ENCODE results near the gene PSAPL1. TPM values are rescaled to one million over a fixed set of nuclear protein-coding genes. Genes with fewer than 3 reads are reported as not detected.

The PSAPL1 gene
- total RNA-seq, 3 donors from 2014 or later, result 0.15 TPM; not detected in 2

DNA sequence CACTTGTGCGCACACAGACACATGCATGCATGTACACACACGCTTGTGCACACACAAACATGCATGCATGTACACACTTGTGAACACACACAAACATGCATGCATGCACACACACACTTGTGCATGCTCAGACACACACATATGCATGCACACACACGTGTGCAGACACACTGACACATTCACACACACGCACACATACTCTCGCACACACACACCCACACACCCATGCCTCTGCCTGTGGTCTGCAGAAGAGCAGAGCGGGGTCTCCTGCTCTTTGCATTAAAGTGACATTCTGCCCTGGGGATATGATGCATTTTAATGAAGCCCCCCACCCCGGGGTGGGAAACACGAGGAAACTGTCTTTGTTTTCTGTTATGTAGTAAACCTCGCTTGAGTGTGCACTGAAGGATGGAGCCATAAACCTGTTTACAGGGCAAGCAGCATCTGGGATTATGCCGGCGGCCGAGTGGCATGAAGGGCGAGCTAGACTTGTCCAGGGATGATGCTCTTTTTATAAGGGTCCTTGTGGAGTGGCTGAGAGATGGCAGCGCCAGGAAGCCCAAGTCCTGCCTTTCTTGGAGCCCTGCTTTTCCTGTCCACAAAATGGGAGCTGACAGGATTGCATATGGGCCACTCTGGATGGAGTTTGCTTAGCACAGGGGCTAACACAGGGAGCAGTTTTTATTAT lies 17.8 kb downstream of the PSAPL1 start:
- no peak overlapping the region for H3K27ac ChIP-seq
- peak in 1 of 2 donors; percentile 34 for DNase-seq (ENCODE audit: low spot score in 2 of 2)
- no peak for TF ChIP-seq POLR2AphosphoS5 (IDR thresholded peaks at IDR 0.05)
- TF ChIP-seq POLR2A (IDR thresholded peaks at IDR 0.05), result no peak
- TF ChIP-seq, protein P1, sequence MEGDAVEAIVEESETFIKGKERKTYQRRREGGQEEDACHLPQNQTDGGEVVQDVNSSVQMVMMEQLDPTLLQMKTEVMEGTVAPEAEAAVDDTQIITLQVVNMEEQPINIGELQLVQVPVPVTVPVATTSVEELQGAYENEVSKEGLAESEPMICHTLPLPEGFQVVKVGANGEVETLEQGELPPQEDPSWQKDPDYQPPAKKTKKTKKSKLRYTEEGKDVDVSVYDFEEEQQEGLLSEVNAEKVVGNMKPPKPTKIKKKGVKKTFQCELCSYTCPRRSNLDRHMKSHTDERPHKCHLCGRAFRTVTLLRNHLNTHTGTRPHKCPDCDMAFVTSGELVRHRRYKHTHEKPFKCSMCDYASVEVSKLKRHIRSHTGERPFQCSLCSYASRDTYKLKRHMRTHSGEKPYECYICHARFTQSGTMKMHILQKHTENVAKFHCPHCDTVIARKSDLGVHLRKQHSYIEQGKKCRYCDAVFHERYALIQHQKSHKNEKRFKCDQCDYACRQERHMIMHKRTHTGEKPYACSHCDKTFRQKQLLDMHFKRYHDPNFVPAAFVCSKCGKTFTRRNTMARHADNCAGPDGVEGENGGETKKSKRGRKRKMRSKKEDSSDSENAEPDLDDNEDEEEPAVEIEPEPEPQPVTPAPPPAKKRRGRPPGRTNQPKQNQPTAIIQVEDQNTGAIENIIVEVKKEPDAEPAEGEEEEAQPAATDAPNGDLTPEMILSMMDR (IDR thresholded peaks at IDR 0.05), result no peak

DNA sequence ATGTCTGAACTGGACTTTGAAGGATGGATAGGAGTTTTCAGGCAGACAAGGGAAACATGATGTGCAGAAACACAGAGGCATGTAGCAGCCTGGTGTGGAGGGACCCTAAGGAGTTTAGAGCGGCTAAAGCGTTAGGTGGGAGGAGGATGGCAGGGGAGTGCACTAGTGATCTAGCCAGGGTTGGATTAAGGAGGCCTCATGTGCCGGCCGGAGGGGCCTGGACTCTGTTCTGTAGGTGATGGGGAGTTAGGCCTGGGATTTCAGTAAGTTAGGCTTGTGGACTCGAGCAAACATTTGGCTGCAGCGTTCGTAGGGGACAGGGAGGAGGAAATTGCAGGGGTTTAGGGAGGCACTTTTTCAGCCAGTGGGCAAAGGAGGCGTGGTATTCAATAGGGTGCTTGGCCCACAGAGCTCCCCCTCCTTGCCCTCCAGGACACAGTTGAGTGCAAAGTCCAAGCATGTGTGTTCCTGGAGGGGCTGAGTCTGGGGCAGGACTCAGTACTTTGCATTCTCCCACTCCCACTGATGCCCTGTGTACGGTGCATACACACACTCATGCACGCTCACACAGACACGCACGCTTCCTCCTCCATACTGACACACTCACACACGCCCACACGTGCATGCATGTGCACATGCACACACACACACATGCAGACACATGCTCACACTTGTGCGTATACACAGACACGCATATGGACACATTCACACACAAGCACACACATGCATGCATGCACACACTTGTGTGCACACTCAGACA lies 18.6 kb downstream of the PSAPL1 start:
- DNase-seq (ENCODE audit: low spot score in 2 of 2), result peak in 1 of 2 donors; percentile 27
- intact Hi-C loops (cut with DNase I; ENCODE audit: low total_unique reads), result no loop called here
- H3K27ac ChIP-seq, result no peak overlapping the region
- no peaks in the 10 kb centered on the region for H3K4me1 ChIP-seq
- TF ChIP-seq POLR2A (IDR thresholded peaks at IDR 0.05) (no peak), POLR2AphosphoS5 (IDR thresholded peaks at IDR 0.05) (no peak)
- TF ChIP-seq, protein P1 (IDR thresholded peaks at IDR 0.05), result no peak
- H3K27me3 ChIP-seq, result peaks cover 0 to 16% of the 10 kb centered on the region in 2 donors
- H3K9me3 ChIP-seq, result peaks cover 0 to 4% of the 10 kb centered on the region in 2 donors
- H3K36me3 ChIP-seq, result no peaks in the 10 kb centered on the region
- no peak overlapping the region for H3K4me3 ChIP-seq

More for the DNA sequence above, 17.8 kb downstream of the PSAPL1 start:
- Histone ChIP-seq H3K4me3 (no peak overlapping the region), H3K9me3 (peaks cover 0 to 4% of the 10 kb centered on the region in 2 donors), H3K4me1 (no peaks in the 10 kb centered on the region), H3K36me3 (no peaks in the 10 kb centered on the region), H3K27me3 (peaks cover 0 to 16% of the 10 kb centered on the region in 2 donors)
- intact Hi-C loops (cut with DNase I; ENCODE audit: low total_unique reads), result no loop called here

DNA sequence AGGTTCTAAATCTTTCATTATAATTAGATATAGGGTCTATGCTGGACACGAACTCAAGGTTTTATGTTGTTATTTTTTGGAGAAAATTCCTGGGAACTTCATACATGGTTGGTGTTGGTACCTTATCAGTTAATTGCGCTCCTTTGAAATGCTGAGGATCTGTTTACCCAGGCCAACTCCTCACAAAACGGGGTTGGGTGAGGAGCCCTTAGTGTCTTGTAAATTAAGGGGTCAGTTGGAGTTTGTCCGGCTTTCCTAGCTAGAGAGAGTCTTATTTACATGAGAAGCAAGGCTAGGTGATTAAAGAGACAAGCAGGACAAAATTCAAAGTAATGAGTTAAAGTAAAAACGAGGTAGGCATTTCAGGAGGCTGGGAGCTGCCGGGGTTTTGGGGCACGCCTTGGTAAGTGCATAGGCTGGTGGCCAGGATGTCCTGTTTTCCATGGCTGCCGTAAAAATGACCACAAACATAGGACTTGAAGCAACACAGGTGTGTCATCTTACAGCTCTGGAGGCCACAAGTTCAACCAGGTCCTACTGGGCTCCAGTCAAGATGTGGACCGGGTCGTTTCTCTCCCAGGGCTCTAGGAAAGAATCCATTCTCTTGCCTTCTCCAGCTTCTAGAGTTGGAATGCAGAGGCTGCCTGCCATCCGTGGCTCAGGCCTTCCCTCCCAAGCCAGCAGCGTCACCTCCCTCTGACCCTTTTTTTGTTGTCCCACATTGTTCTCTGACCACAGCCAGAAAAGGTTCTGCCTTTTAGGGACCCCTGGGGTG lies 19.8 kb downstream of the PSAPL1 start:
- Histone ChIP-seq H3K36me3 (no peaks in the 10 kb centered on the region), H3K4me1 (no peaks in the 10 kb centered on the region), H3K4me3 (no peak overlapping the region), H3K27me3 (peaks cover 0 to 16% of the 10 kb centered on the region in 2 donors), H3K27ac (no peak overlapping the region), H3K9me3 (peaks cover 0 to 4% of the 10 kb centered on the region in 2 donors)
- DNase-seq (ENCODE audit: low spot score in 2 of 2), result peak in 1 of 2 donors; percentile 33
- TF ChIP-seq POLR2A (IDR thresholded peaks at IDR 0.05) (no peak), POLR2AphosphoS5 (IDR thresholded peaks at IDR 0.05) (no peak)
- TF ChIP-seq, protein P1 (IDR thresholded peaks at IDR 0.05), result no peak
- intact Hi-C loops (cut with DNase I; ENCODE audit: low total_unique reads), result no loop called here

DNA sequence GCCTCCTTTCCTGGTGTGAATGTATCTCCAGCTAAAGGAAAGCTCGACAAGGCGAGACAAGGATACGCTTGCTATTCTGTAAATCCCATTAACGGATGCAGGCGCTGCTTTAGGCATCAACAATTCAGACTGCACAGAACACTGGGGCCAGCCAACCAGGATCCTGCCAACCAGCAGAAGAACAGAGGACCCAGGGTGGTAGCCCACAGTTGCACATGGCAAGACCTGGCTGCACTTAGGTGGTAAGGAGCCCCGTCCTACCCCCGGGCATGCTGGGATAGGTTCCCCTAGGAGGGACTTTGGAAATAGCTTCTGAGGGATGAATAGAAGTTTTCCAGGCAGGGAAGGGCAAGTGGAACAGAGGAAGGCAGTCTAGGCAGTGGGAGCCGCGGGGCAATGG lies 20.7 kb downstream of the PSAPL1 start:
- no peak for TF ChIP-seq POLR2AphosphoS5 (IDR thresholded peaks at IDR 0.05)
- TF ChIP-seq, protein P1 (IDR thresholded peaks at IDR 0.05), result no peak
- TF ChIP-seq POLR2A (IDR thresholded peaks at IDR 0.05), result no peak
- Histone ChIP-seq H3K36me3 (no peaks in the 10 kb centered on the region), H3K4me3 (no peak overlapping the region), H3K27ac (no peak overlapping the region), H3K4me1 (no peaks in the 10 kb centered on the region), H3K27me3 (peaks cover 0 to 16% of the 10 kb centered on the region in 2 donors), H3K9me3 (peaks cover 0 to 9% of the 10 kb centered on the region in 2 donors)
- intact Hi-C loops (cut with DNase I; ENCODE audit: low total_unique reads), result no loop called here
- peak in 1 of 2 donors; percentile 44 for DNase-seq (ENCODE audit: low spot score in 2 of 2)
